ENCODE results near the gene TP53I11.

TP53I11 gene

GRCh38 chr11:44950625-44951476 is at the start of gene TP53I11:
Gene TP53I11, minus strand, starts transcription at chr11:44950883. Its CDS starts 12,548 bp downstream, at chr11:44938335.
- no peak for DNase-seq (ENCODE audit: low spot score)

- DNase-seq (ENCODE audit: low spot score) = no peak
Observed at GRCh38 chr11:44999068-44999467, 48.4 kb upstream of the TP53I11 start.

GRCh38 chr11:44998051-44998450 is 47.4 kb upstream of the TP53I11 start:
- DNase-seq (ENCODE audit: low spot score) = no peak

GRCh38 chr11:44997566-44997965 is 46.9 kb upstream of the TP53I11 start:
- DNase-seq (ENCODE audit: low spot score) = no peak

- DNase-seq (ENCODE audit: low spot score) = no peak
Observed at GRCh38 chr11:44994753-44995152, 44.1 kb upstream of the TP53I11 start.

- no peak for DNase-seq (ENCODE audit: low spot score)
Observed at GRCh38 chr11:44993971-44994704, 43.5 kb upstream of the TP53I11 start.

- DNase-seq (ENCODE audit: low spot score) = no peak
Observed at GRCh38 chr11:44992774-44993173, 42.1 kb upstream of the TP53I11 start.

GRCh38 chr11:44992181-44992582 is 41.5 kb upstream of the TP53I11 start:
- no peak for DNase-seq (ENCODE audit: low spot score)

GRCh38 chr11:44990665-44991064 is 40.0 kb upstream of the TP53I11 start:
- no peak for DNase-seq (ENCODE audit: low spot score)

GRCh38 chr11:44989831-44990566 is 39.3 kb upstream of the TP53I11 start:
- DNase-seq (ENCODE audit: low spot score) = no peak

- no peak for DNase-seq (ENCODE audit: low spot score)
Observed at GRCh38 chr11:44988981-44989635, 38.4 kb upstream of the TP53I11 start.

- DNase-seq (ENCODE audit: low spot score) = no peak
Observed at GRCh38 chr11:44988111-44988510, 37.4 kb upstream of the TP53I11 start.

- no peak for DNase-seq (ENCODE audit: low spot score)
Observed at GRCh38 chr11:44987506-44987905, 36.8 kb upstream of the TP53I11 start.

- no peak for DNase-seq (ENCODE audit: low spot score)
Observed at GRCh38 chr11:44986315-44986714, 35.6 kb upstream of the TP53I11 start.

- DNase-seq (ENCODE audit: low spot score) = no peak
Observed at GRCh38 chr11:44985721-44986120, 35.0 kb upstream of the TP53I11 start.

- DNase-seq (ENCODE audit: low spot score) = no peak
Observed at GRCh38 chr11:44983786-44984185, 33.1 kb upstream of the TP53I11 start.

- DNase-seq (ENCODE audit: low spot score) = no peak
Observed at GRCh38 chr11:44982496-44983062, 31.9 kb upstream of the TP53I11 start.

GRCh38 chr11:44980533-44981427 is 30.1 kb upstream of the TP53I11 start:
- no peak for DNase-seq (ENCODE audit: low spot score)

- no peak for DNase-seq (ENCODE audit: low spot score)
Observed at GRCh38 chr11:44979543-44980399, 29.1 kb upstream of the TP53I11 start.

GRCh38 chr11:44978961-44979331 is 28.3 kb upstream of the TP53I11 start:
- DNase-seq (ENCODE audit: low spot score) = no peak

Data from NAMALWA (cell line).